SK-N-SH treated with all-trans-retinoic acid at 6 μM for 48 hours (cell line): ENCODE results near the gene SSR1.

Source experiments
- CSDC2 ChIP-seq: fragments of 250-450 bp; sonication (Bioruptor Pico); IDR thresholded peaks from 2 replicates; pipeline ENCODE4 v1.5.0; 2020; ENCODE audit warnings: mild to moderate bottlenecking, moderate library complexity
- GLIS3 ChIP-seq: fragments of 250-450 bp; sonication (Bioruptor Pico); IDR thresholded peaks from 2 replicates; pipeline ENCODE4 v1.5.0; 2020; ENCODE audit warnings: mild to moderate bottlenecking, moderate library complexity
- ISL1 ChIP-seq: fragments of 250-450 bp; sonication (Bioruptor Pico); IDR thresholded peaks from 2 replicates; pipeline ENCODE4 v2.1.2; 2022; ENCODE audit warnings: mild to moderate bottlenecking, moderate library complexity
- OSR1 ChIP-seq: fragments of 250-450 bp; sonication (Bioruptor Pico); IDR thresholded peaks from 2 replicates; pipeline ENCODE4 v1.8.0; 2022; ENCODE audit warnings: moderate library complexity, mild to moderate bottlenecking, inconsistent platforms
- PATZ1 ChIP-seq: fragments of 250-450 bp; sonication (Bioruptor Pico); IDR thresholded peaks from 2 replicates; pipeline ENCODE4 v1.8.0; 2020; ENCODE audit warnings: mild to moderate bottlenecking, moderate library complexity, borderline replicate concordance
- POU6F1 ChIP-seq: fragments of 250-450 bp; sonication (Bioruptor Pico); IDR thresholded peaks from 2 replicates; pipeline ENCODE4 v1.8.0; 2021; ENCODE audit warnings: low read depth, mild to moderate bottlenecking, moderate library complexity, borderline replicate concordance
- PPARA ChIP-seq: fragments of 250-450 bp; sonication (Bioruptor Pico); IDR thresholded peaks from 2 replicates; pipeline ENCODE4 v1.5.0; 2020; ENCODE audit warnings: mild to moderate bottlenecking, borderline replicate concordance
- RARB ChIP-seq: fragments of 250-450 bp; sonication (Bioruptor Pico); IDR thresholded peaks from 2 replicates; pipeline ENCODE4 v1.8.0; 2021; ENCODE audit warnings: mild to moderate bottlenecking, moderate library complexity
- SNAI2 ChIP-seq: fragments of 250-450 bp; sonication (Bioruptor Pico); IDR thresholded peaks from 2 replicates; pipeline ENCODE4 v1.5.0; 2020; ENCODE audit warnings: mild to moderate bottlenecking, moderate library complexity
- ZC3H10 ChIP-seq: fragments of 250-450 bp; sonication (Bioruptor Pico); IDR thresholded peaks from 2 replicates; pipeline ENCODE4 v1.5.1; 2021; ENCODE audit warnings: mild to moderate bottlenecking, moderate library complexity
- ZFP30 ChIP-seq: fragments of 450-650 bp; formaldehyde crosslinking; IDR thresholded peaks from 2 replicates; pipeline ENCODE4 v1.5.0; 2022; ENCODE audit warnings: mild to moderate bottlenecking, moderate library complexity
- ZNF8 ChIP-seq: fragments of 450-650 bp; formaldehyde crosslinking; IDR thresholded peaks from 2 replicates; pipeline ENCODE4 v1.5.0; 2020; ENCODE audit warnings: mild to moderate bottlenecking, moderate library complexity
- TF ChIP-seq, protein P1 (sequence below): fragments of 250-450 bp; sonication (Bioruptor Pico); IDR thresholded peaks from 2 replicates; pipeline ENCODE4 v1.5.1; 2021; ENCODE audit warnings: mild to moderate bottlenecking, moderate library complexity

- TF ChIP-seq PATZ1 (no peak), CSDC2 (CRISPR knock-in tag) (no peak), GLIS3 (CRISPR knock-in tag) (no peak), POU6F1 (CRISPR knock-in tag) (no peak), PPARA (CRISPR knock-in tag) (no peak), ZNF8 (CRISPR knock-in tag) (no peak), OSR1 (no peak), RARB (CRISPR knock-in tag) (no peak), ZFP30 (CRISPR knock-in tag) (no peak), SNAI2 (CRISPR knock-in tag) (no peak), ISL1 (no peak), ZC3H10 (CRISPR knock-in tag) (no peak)
- TF ChIP-seq, protein P1, sequence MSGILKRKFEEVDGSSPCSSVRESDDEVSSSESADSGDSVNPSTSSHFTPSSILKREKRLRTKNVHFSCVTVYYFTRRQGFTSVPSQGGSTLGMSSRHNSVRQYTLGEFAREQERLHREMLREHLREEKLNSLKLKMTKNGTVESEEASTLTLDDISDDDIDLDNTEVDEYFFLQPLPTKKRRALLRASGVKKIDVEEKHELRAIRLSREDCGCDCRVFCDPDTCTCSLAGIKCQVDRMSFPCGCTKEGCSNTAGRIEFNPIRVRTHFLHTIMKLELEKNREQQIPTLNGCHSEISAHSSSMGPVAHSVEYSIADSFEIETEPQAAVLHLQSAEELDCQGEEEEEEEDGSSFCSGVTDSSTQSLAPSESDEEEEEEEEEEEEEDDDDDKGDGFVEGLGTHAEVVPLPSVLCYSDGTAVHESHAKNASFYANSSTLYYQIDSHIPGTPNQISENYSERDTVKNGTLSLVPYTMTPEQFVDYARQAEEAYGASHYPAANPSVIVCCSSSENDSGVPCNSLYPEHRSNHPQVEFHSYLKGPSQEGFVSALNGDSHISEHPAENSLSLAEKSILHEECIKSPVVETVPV (CRISPR knock-in tag): no peak
Observed at GRCh38 chr6:7247828-7248227, 65.2 kb downstream of the SSR1 start.
